ENCODE measurements around the gene ACOXL.

The ACOXL gene

GRCh38 chr2:110877031-110877827 is 144.9 kb downstream of the ACOXL start:
- no peak for DNase-seq

DNA sequence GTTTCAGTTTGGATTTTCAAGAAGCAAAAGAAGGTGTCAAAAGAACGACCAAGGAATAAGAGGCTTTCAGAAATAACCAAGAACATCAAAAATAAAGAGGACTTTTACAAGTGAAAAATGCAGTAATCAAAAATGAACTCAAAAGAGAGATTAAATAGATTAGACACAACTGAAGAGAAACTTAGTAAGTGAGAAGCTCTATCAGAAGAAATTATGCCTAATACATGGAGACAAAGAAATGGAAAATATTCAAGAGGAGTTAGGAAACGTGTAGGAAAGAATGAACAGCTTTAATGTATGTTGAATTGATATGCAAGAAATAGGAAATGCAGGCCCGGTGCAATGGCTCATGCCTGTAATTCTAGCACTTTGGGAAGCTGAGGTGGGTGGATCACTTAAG is 145.8 kb downstream of the ACOXL start:
- no peak for DNase-seq

- no peak for DNase-seq
Measured at GRCh38 chr2:110881908-110882307, 149.5 kb downstream of the ACOXL start.

DNA sequence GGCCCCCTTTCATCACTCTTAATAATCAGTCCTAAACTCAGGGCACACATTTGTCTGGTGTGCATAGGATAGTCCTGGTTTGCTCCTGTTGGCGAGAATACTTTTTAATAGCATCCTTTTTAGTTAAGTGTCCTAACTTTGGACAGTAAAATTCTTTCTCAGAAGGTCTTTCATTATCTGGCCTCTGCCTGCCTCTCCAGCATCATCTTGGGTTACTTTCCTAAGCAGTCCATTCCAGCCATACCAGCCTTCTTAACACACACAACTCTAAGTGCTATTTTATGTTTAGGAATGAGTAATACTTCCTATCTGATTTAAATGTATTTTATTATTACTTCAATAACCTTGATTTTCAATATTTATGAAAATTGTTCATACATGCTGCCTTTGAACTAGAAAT is 151.0 kb downstream of the ACOXL start:
- DNase-seq: no peak

- no peak for DNase-seq
Measured at GRCh38 chr2:110885256-110885655, 152.9 kb downstream of the ACOXL start.

GRCh38 chr2:110886826-110887573 is 154.6 kb downstream of the ACOXL start:
- DNase-seq: no peak

- no peak for DNase-seq
Measured at GRCh38 chr2:110888411-110888810, 156.0 kb downstream of the ACOXL start.

DNA sequence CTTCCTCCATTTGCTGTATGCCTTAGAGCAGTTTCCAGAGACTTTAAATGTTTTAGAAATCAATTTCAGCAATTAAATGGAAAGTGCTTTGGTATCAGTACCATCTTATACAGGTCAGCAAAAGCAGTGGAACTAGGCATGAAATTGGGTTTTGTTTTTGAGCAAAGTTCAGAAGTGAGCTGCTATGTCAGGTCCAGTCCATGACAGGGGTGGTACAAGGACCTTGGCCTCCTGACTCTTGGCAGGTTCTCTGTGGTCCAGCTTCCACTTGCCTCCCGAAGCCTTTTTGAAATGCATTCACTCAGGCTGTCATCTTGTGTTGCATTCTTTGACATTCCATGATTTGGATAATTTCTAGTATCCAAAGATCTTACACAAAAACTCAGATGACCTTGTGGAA is 159.3 kb downstream of the ACOXL start:
- no peak for DNase-seq

DNA sequence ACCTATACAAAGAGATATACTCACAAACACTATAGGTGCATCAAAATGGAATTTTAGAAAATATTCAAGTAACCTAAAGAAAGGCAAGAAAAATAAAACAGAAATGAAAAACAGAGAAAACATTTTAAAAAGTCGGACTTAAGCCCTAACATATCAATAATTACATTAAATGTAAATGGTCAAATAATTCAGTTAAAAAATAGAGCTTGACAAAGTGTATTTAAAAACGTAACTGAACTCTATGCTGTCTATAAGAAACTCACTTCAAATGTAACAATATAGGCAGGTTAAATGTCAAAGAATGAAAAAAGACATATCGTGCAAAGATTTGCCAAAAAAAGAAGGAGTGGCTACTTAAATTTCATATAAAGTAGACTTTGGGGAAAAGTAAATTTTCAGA is 163.9 kb downstream of the ACOXL start:
- DNase-seq: no peak

GRCh38 chr2:110897966-110898365 is 165.6 kb downstream of the ACOXL start:
- DNase-seq: no peak

DNA sequence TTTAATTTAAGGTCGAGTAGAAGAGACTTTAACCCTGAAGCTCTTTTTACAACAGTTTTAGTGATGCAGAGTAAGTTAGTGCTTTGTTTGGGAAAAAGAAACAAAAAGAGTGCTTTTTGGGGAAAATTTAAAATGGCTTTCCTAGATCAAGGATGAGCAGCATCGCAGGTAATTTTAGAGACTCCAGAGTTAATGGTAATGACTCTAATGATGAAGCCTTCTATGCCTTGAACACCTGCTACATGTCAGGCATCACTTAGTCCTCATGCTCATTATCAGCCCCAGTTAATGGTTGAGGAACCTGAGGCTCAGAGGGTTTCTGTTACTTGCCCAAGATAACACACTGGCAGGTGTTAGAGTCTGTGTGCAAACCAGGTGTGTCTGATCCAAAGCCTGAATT is 167.8 kb downstream of the ACOXL start:
- DNase-seq: no peak

- DNase-seq: no peak
Measured at GRCh38 chr2:110903548-110903947, 171.2 kb downstream of the ACOXL start.

- DNase-seq: no peak
Measured at GRCh38 chr2:110904116-110904778, 171.9 kb downstream of the ACOXL start.

- no peak for DNase-seq
Measured at GRCh38 chr2:110904779-110905148, 172.4 kb downstream of the ACOXL start.

DNA sequence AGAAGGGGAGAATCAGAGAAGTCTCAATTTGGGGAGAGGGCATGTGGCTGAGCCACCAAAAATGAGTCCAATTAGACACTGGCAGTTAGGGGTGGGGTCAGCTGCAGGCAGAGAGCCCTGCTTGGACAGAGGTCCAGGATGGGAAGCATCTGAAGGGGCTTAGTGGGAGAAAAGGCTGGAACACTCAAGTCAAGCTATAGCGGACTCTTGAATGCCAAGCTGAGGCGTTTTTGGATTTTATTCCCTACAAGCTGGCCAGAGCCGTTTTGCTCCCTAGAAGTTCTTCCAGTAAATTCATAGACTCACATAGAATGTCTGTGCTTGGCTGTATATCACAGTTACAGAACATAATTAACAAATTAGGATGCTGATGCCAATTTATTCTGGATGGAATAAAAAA is 172.8 kb downstream of the ACOXL start:
- DNase-seq: no peak

GRCh38 chr2:110906613-110907298 is 174.4 kb downstream of the ACOXL start:
- DNase-seq: no peak

DNA sequence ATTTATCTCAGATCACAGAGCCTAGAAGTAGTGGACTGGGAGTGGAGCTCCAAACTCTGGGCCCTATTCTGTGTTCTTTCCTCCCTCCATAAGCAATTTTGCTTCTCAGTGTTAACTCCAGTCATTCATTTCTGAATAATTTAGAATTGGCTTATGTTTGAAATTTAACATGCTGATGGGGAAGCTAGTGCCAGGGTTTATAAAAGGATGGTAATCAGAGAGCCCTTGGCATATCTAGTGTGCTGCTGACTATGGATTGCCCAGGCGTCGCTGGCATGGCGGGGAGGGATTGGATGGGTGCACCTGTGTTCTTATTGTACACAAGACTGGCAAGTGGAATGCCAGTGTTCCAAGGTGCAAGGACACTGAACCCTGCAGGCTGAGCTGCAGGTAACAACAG is 177.1 kb downstream of the ACOXL start:
- no peak for DNase-seq

- DNase-seq: no peak
Measured at GRCh38 chr2:110910423-110910822, 178.1 kb downstream of the ACOXL start.

- DNase-seq: no peak
Measured at GRCh38 chr2:110919738-110920137, 187.4 kb downstream of the ACOXL start.

GRCh38 chr2:110925479-110925878 is 193.1 kb downstream of the ACOXL start:
- DNase-seq: no peak

- no peak for DNase-seq
Measured at GRCh38 chr2:110927526-110927925, 195.2 kb downstream of the ACOXL start.

GRCh38 chr2:110929528-110929927 is 197.2 kb downstream of the ACOXL start:
- DNase-seq: no peak

- DNase-seq: no peak
Measured at GRCh38 chr2:110931648-110932047, 199.3 kb downstream of the ACOXL start.
